HG03378 (cell line): ENCODE data around the gene TMPRSS3.

Source experiments
- ATAC-seq: cut with Tn5 transposase; IDR thresholded peaks from one replicate; pipeline ENCODE4 v1.9.1; 2021; ENCODE audit warnings: mild to moderate bottlenecking, moderate library complexity; ENCODE audit not compliant: unreplicated experiment

Gene TMPRSS3

DNA sequence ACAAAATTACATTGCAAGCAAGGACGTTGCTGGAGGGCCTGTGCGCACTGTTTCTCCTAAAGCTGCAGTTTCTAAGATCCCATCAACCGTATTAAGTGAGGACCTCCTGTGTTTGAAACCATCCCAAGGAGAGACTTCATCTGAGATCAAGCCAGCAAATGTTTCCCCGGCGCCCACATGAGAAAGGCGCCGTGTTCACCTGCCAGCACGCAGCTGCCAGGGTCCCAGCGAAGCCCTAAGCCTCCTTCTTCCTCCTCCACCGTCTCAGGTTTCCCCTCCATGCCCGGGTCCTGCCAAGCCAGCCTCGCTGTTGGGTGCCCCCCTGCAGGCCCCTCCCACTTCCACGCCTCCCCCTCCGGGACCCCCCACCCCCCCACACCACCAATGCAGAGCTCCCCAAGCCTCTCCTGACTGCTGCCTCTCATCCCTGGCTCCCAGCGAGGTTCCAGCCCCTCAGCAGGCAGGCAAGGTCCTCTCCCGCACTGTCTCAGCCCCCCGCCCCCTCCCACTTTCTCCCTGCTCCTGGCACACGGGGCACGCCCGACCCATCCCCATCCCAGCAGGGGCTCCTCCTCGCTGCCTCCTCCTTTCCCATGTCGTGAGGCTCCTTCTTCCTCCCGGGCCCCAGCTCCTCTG is 20.9 kb downstream of the TMPRSS3 start:
- ATAC-seq: no peak

DNA sequence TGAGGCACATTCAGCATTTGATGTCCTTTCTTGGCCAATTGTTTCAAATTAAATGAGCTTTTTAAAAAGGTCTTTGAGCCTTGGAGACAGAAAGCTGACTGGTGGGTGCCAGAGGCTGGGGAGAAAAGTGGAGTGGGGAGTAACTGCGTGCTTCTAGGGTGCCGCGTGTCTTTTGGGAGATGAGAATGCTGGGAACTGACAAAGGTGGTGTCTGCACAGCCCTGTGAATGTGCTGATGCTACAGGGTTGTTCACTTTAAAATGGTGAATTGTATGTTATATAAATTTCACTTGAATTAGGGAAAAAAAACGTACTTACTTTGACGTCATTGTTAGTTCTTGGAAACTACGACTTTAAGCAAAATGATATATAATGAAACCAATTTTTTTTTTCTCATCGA is 21.4 kb downstream of the TMPRSS3 start:
- ATAC-seq: no peak

DNA sequence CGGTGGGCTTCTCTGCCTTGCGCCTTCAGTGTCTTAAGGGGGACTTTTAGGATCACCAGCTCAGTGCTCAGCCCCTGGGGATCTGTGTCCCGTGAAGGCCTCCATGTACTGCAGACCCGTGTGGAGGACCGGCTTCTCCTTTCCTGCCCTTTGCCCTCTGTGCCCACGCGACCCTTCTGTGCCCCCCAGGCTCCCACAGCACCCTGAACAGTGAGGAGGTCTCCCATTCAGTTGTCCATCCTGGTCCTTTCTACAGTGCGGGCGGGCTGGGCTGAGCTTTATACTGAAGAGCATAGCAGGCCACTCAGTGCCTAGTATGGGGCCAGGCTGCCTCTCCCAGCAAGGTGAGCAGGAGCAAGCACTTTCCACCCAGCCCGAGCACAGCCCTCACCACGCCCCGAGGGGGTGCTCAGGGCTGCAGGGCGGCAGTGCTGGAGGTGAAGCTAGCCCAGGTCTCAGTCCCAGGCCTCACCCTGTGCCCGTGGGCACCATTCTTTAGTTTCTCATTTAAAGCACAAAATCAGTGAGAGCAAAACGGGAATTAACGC is 21.9 kb downstream of the TMPRSS3 start:
- no peak for ATAC-seq

DNA sequence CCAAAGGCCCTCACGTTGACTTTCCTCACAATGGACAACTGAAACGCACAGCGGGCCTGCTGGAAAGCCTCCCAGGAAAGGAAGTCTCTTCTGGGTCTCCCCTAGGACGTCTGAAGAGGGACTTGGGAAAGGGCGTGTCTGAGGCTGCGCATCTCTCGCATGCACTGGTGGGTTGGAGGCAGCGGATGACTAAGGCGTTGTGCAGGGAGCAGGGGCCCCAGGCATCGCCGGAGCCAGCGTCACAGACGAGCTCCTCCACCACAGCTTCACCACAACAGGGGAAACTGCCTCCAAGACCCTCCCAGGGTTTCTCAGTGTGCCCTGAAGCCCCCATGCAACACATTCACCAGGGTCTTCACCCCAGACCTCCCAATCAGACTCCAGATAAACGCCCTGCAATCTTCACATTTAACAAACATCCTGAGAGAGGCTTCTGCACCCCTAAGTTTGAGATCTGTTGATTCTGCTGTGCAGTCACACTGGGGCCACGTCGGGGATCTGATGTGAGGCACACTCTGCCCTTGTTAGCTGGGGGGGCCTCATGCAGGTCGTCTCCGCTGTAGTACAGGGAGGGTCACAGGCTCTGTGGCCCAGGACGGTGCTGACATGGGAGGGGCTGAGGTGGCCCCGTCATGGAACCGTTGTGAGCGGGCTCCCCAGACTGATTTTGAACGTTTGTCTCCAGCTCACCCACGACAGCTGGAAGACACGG is 22.5 kb downstream of the TMPRSS3 start:
- ATAC-seq: no peak

DNA sequence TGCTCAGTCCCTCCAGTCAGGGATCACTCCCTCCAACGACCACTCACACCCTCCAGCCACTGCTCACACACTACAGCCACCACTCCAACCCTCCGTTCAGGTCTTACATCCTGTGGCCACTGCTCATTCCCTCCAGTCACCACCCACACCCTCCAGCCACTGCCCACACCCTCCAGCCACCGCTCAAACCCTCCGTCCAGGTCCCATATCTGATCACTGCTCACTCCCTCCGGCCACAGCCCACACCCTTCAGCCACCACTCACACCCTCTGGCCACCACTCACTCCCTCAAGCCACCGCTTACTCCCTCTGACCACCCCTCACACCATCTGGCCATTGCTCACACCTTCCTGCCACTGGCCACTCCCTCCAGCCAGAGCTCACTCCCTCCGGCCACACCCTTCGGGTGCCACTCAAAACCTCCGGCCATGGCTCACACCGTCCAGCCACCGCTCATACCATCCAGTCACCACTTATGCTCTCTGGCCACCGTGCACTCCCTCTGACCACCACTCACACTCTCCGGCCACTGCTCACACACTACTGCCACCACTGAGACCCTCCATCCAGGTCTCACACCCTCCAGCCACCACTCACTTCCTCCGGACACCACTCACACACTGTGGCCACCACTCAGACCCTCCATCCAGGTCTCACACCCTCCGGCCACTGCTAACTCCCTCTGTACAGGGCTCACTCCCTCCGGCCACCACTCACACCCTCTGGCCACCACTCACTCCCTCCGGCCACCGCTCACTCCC is 24.8 kb downstream of the TMPRSS3 start:
- ATAC-seq: no peak

DNA sequence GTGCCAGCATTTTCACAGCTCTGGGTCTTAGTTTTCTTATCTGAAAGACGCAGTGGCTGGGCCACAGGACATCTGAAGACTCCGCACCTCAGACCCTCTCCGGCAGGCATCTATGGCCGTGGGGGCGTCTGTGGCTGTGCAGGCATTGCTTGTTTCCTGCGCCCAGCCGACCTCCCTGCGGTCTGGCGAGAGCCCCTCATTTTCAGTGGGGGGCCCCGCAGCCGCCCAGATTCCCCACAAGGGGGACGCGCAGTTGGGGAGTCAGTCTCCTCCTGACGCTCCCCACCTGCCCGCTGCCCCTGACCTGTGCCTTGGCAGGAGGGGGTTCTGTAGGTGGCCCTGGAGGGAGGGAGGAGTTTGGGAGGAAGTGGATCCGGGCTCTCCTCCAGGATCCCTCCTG is 26.0 kb downstream of the TMPRSS3 start:
- ATAC-seq: no peak

DNA sequence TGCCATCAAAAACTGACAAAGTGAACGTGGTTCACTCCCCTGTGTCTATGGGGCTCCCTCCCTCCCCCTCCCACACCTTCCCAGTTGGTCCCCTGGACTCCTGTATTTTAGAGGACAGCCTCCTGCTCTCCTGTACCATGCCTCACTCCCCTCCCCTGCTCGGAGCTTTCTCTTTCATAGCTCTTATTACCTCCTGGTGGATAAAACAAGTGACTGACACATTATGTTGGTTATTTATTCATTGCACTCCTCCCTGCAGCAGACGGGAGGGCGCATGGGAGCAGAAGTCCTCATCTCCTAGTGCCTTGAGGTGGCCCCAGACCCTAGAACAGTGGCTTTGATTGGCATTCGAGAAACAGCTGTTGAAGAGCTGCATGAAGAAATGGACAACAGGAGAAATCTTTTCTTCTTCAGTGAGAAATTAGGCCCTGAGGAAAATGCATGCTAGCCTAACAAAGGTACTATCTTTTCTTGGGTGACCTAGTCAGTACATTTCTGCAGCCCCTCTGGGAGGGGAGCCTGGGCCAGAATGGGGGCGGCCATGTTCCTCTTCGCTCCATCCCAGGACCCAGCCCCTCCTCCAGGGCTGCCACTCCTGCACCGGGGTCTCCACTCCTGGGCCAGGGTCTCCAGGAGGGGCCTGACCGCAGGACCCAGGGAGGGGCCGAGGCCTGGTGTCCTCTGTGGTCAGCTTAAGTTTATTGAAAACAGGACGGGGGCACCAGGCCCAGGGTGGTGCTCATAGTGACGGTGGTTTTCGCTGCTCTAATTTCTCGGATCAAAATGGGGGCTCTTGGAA is 28.3 kb downstream of the TMPRSS3 start:
- no peak for ATAC-seq

DNA sequence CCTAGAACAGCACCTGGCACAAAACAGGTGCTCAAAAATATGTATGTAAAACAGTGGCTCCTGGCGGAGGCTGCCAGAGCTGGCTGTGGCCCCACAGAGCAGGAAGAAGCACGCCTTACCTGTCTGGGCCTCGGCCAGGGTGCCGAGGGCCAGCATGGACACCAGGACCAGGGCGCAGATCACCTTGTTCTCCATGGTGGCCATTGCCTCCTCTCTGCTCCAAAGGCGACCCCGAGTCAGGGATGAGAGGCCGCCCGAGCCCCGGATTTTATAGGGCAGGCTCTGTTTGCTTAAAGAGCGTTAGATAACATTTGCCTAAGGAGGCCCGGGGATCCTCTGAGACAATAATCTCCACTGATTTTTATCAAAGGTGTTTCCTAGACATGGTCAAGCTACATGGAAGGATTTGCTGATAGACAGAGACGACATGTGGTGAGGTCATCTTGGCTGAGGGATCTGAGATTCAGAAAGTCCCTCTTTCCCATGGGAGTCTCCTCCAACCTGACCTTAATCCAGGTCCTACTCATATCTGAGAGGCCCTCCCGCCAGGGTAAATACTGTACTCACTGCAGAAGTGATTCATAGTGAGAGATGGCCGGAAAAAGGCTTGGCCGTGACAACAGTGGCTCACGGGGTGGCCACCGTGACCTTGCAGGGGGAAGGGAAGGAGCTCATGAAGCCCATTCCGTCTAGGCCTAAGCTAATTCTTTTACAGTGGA is 29.4 kb downstream of the TMPRSS3 start, which contains the start of gene TFF1:
Gene TFF1 (minus strand): TSS at position 244 of the 719 bp plus-strand sequence. CDS start 40 bp downstream, at position 204.
- ATAC-seq: no peak

DNA sequence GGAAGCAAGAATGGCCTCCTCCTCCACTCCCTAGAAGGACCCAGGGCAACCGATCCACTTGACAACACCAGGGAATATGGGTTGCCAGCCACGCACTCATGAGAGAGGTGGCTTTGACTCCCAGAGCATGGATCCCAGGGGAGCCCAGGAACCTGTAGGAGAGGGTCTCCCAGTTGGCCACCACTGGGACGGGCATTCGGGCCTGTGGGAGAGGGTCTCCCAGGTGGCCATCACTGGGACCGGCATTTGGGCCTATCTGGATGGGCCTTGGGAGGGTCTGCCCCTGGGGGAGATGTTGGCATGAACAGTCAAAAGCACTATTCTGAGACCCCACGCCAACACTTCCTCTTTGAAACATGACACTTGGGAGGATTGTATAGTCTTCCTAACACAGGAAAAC is 30.1 kb downstream of the TMPRSS3 start:
- no peak for ATAC-seq

DNA sequence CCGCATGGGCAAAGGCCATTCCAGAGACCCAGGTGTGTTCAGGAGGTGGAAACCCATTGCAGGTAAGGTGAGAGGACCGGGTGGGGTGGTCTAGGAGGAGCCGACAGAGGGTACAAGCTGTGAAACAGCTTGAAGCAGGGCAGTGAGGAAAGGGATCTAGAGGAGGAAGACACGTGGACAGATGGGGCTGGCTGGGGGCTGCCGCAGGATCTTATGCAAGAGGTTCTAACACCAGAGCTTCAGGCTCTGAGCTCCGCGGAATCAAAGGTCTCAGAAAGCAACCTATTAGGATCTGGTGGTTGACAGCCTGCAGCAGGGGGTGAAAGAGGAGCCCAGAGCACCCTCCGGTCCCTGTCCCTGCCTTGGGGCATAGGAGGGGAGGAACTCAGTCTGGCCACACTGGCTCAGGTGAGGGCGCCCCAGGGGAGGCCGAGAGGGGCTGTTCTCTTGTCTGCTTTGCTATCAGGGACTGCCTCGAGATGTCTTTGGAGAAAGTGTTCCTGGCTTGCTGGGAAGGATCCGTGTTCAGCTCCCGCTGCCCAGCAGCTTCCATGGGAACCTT is 31.5 kb downstream of the TMPRSS3 start:
- no peak for ATAC-seq

DNA sequence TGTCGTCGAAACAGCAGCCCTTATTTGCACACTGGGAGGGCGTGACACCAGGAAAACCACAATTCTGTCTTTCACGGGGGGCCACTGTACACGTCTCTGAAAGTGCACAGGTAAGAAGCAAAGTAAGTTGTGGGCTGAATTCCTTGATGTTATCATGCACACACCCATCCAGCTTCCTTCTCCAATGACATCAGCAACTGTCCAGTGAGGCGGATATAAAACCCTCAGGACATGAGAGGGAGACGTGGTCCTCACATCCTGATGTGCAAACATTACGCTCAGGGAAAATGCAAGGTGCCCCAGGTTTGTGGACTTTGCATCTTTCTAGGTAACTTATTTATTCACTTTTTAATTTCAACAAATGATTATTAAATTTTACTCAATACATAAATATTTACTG is 32.5 kb downstream of the TMPRSS3 start:
- ATAC-seq: no peak

DNA sequence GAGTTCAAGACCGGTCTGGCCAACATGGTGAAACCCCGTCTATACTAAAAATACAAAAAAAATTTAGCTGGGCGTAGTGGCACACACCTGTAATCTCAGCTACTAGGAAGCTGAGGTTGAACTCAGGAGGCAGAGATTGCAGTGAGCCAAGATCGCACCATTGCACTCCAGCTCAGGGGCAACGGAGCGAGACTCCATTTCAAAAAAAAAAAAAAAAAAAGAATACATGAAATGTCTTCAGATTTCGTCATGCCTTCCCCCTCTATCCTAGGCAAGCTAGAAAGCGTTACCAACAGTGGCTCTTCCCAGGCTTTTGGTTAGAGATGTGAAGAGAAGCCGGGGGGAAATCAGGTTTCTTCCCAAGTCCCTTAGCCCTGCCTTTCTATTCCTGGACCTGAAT is 33.2 kb downstream of the TMPRSS3 start:
- ATAC-seq: no peak

DNA sequence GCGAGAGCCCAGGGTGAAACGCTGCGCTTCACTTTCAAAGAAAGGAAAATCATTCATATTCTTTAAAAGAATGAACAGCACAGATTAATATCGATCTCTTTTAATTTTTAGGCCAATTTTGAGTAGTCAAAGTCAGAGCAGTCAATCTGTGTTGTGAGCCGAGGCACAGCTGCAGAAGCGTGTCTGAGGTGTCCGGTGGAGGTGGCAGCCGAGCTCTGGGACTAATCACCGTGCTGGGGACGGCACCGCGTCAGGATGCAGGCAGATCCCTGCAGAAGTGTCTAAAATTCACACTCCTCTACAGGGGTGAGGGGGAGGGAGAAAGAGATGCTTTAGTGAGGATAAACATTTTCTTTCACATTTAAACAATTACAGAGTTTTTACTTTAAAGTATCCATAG is 33.7 kb downstream of the TMPRSS3 start:
- ATAC-seq: no peak

DNA sequence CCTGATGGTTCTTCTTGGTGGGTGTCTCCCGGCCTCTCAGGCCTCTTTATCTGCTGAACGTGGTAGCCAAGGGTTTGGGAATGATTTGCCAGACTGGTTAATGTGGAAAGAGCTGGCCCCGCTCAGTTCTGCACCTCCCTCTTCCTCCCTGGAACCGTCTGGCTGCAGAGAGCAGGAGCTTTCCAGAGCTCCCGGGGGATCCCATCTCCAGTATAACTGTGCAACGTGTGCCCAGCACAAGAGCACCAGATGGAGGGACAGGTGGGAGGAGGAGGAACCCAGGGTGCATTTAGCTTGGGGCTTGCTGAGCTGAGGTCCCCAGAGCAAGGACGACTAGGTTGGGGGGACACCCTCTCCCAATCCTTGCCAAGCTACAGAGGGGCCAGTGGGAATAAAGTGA is 34.6 kb downstream of the TMPRSS3 start:
- ATAC-seq: no peak

DNA sequence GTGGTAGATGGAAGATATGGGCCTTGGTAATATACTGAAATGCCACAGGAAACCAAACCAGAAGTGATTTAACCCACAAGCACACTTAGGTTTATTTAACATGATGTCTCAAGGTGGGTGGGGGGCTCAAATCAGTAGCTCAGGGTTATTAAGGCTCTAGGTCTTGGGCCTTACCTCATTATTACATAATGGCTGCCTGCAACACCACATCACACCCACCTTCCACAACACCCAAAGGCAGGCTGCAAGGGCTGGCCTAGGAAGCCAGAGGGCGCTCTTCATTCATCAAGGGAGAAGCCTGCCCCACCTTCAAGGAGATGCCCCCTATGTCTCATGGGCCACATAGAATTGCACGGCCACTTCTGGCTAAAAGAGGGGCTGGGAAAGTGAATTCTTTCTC is 35.5 kb downstream of the TMPRSS3 start:
- ATAC-seq: no peak

DNA sequence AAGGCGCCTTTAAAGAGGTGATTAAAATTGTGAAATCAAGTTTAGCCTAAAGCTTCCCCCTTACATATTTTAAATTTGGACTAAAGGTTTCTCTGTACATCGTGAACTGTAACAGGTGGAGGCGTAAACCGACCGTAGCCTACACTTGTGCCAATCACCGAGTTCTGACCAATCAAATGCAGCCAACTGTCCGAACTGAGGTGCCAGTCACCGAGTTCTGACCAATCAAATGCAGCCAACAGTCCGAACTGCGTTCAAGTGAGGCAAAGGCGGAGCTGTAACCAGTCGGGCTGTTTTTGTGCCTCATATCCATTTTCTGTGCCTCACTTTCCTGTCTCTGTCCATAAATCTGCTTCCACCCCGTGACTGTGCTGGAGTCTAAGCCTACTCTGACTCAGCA is 36.9 kb downstream of the TMPRSS3 start:
- ATAC-seq: no peak

DNA sequence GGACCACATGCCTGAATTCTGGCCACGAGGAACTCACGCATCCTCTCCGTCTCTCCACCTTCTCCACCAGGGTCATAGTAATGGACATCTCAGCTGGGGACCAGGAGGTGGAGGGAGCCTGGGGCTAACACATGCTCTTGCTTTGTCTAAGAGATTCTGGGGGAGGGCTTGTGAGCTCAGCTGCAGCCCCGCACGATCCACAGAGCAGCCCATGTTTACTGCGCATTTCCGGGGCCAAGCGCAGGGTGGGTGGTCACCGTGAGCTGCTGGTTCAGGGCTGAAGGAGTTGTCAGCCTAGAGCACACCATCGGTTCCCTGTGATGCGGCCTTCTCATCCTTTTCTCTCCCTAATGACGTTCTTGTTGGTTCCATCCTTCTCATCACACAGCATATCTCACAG is 37.6 kb downstream of the TMPRSS3 start:
- no peak for ATAC-seq

DNA sequence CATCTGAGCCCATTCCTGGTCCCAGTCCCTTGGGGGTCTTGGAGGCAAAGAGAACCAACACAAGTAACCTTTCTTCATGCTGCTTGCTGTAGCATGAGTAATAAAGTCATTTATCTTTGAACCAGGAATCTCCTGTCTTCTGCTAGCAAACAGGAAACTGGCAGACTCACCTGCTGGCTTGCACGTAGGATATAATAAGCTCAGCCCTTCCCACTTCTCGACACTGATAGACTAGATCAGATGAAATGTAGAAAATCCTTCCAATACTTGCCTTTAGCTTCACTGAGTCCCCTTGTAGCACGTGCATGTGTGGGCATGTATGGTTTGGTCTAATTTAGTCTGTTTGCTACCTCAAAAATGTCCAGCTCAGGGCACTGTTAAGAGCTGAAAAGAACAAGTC is 38.5 kb downstream of the TMPRSS3 start:
- no peak for ATAC-seq

DNA sequence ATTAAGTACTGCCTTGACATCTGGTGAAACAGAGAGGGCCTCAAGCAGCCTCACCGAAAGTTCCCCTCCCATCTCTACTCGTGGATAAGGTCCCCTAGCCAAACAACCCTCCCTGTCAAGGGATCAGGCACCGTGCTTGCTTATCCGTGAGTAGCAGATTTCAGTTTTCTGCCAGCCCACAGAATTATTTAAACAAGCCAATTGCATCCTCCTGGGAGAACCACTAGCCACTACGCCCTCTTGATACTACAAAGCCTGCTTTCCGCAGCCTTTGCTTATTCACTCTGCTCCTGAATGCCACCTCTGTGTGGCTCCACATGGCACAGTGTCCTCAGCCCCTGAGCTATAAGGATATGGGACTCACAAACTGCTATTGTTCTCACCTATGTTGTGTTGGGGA is 39.2 kb downstream of the TMPRSS3 start:
- ATAC-seq: no peak

DNA sequence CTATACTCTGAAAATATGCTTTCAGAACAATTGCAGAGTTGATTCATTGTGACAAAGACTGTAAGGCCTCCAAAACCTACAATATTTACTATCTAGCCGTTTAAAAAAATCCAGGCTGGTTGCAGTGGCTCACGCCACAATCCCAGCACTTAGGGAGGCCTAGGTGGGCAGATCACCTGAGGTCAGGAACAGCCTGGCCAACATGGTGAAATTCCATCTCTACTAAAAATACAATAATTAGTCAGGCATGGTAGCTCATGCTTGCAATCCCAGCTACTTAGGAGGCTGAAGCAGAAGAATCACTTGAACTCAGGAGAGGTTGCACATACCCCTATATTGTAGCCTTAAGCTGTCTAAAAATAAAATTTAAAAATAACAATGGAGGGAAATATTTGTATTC is 39.8 kb downstream of the TMPRSS3 start:
- no peak for ATAC-seq
